Uterus (tissue), 4 donors: ENCODE data around the gene LMBRD1. TPM values are rescaled to one million over a fixed set of nuclear protein-coding genes. Genes with fewer than 3 reads are reported as not detected.
"Not testable (repeated sequence)": the region's sequence is repeated elsewhere in the genome, so short reads cannot be mapped to it uniquely, and the experiment has no call there.

Experiments
- DNase-seq, 2 donors: peaks; one replicate each; pipeline ENCODE4 v3.0.0-alpha.2; 2019 to 2020
- H3K27ac ChIP-seq, 2 donors: fragments of 200-600 bp; sonication (generic); 1 replicate in 1 of 2; 2 replicates in 1 of 2; pipeline ENCODE4 v1.5.1; 2016 to 2018
- H3K27me3 ChIP-seq, 2 donors: fragments of 200-600 bp; sonication (generic); one replicate each; pipeline ENCODE4 v1.5.1; 2018 to 2019; ENCODE audit warnings: control low read depth in 1 of 2
- H3K36me3 ChIP-seq, 2 donors: fragments of 200-600 bp; sonication (generic); one replicate each; pipeline ENCODE4 v1.5.1; 2019; ENCODE audit warnings: control low read depth in 1 of 2
- H3K4me1 ChIP-seq, 2 donors: fragments of 200-600 bp; sonication (generic); one replicate each; pipeline ENCODE4 v1.5.1; 2018 to 2019; ENCODE audit warnings: control low read depth in 1 of 2
- H3K4me3 ChIP-seq, 2 donors: fragments of 200-600 bp; sonication (generic); 1 replicate in 1 of 2; 2 replicates in 1 of 2; pipeline ENCODE4 v1.5.1; 2018 to 2019; ENCODE audit warnings: mild to moderate bottlenecking in 1 of 2
- H3K9me3 ChIP-seq, 2 donors: fragments of 200-600 bp; sonication (generic); one replicate each; pipeline ENCODE4 v1.5.1; 2019; ENCODE audit warnings: control low read depth in 1 of 2
- CTCF ChIP-seq, 4 experiments: fragments of 200-600 bp in 2 of 4; fragments of 450-650 bp in 2 of 4; sonication (generic) in 2 of 4; IDR thresholded peaks; one replicate each; pipeline ENCODE4 v1.5.1; 2016 to 2019; ENCODE audit warnings: antibody characterized with exemption in 4 of 4, mild to moderate bottlenecking in 2 of 4, moderate library complexity in 1 of 4
- POLR2A ChIP-seq, 2 donors: fragments of 450-650 bp; IDR thresholded peaks; one replicate each; pipeline ENCODE4 v1.6.1; 2016; ENCODE audit warnings: antibody characterized with exemption in 2 of 2, mild to moderate bottlenecking in 1 of 2, moderate library complexity in 1 of 2
- intact Hi-C: fragments of 100-400 bp; cut with DNase I; formaldehyde crosslinking; loops from one replicate; pipeline ENCODE4 v1.15.1; 2023; ENCODE audit warnings: low total_unique reads
- total RNA-seq, 4 donors: library from RNA; depleted of rRNA in 3 of 4; stranded (reverse); fragments of >200 nt in 3 of 4; gene quantifications; one replicate each; pipeline versions ENCODE4 v1.1.0 to v1.2.4, GENCODE V29; 2014 to 2023
- donor health status: DM: yes; HTN: yes; CAD: no.

The LMBRD1 gene
- total RNA-seq, 4 donors from 2014 or later, result 16.9 to 82.4 (median 69.9) TPM

GRCh38 chr6:69832558-69832957, 35.7 kb upstream of the LMBRD1 start:
- H3K27me3 ChIP-seq, result no peaks in the 10 kb centered on the region
- no peaks in the 10 kb centered on the region for H3K9me3 ChIP-seq
- H3K4me3 ChIP-seq, result no peak overlapping the region
- no peak overlapping the region for H3K27ac ChIP-seq
- intact Hi-C loops, result no loop called here
- DNase-seq, result no peak
- TF ChIP-seq POLR2A (IDR thresholded peaks at IDR 0.05) (no peak), CTCF (IDR thresholded peaks at IDR 0.05) (no peak)
- H3K4me1 ChIP-seq, result no peaks in the 10 kb centered on the region
- H3K36me3 ChIP-seq, result no peaks in the 10 kb centered on the region

GRCh38 chr6:69827276-69827893, 30.6 kb upstream of the LMBRD1 start:
- no peak for DNase-seq
- Histone ChIP-seq H3K27ac (no peak overlapping the region), H3K4me1 (no peaks in the 10 kb centered on the region), H3K4me3 (no peak overlapping the region), H3K36me3 (no peaks in the 10 kb centered on the region), H3K27me3 (no peaks in the 10 kb centered on the region), H3K9me3 (no peaks in the 10 kb centered on the region)
- TF ChIP-seq POLR2A (IDR thresholded peaks at IDR 0.05) (no peak), CTCF (IDR thresholded peaks at IDR 0.05) (no peak)
- intact Hi-C loops, result no loop called here

GRCh38 chr6:69825904-69826303, 29.1 kb upstream of the LMBRD1 start:
- Histone ChIP-seq H3K36me3 (no peaks in the 10 kb centered on the region), H3K27ac (no peak overlapping the region), H3K4me3 (no peak overlapping the region), H3K9me3 (no peaks in the 10 kb centered on the region), H3K4me1 (no peaks in the 10 kb centered on the region), H3K27me3 (no peaks in the 10 kb centered on the region)
- DNase-seq, result no peak
- intact Hi-C loops, result no loop called here
- TF ChIP-seq CTCF (IDR thresholded peaks at IDR 0.05) (no peak), POLR2A (IDR thresholded peaks at IDR 0.05) (no peak)

- DNase-seq, intact Hi-C loops, H3K4me3 ChIP-seq, H3K9me3 ChIP-seq, H3K27me3 ChIP-seq, H3K4me1 ChIP-seq, H3K27ac ChIP-seq, H3K36me3 ChIP-seq: not testable (repeated sequence)
Measured at GRCh38 chr6:69824355-69824754, 27.5 kb upstream of the LMBRD1 start.

GRCh38 chr6:69820438-69820837, 23.6 kb upstream of the LMBRD1 start:
- Histone ChIP-seq H3K4me3 (no peak overlapping the region), H3K27me3 (no peaks in the 10 kb centered on the region), H3K9me3 (no peaks in the 10 kb centered on the region), H3K36me3 (no peaks in the 10 kb centered on the region), H3K4me1 (no peaks in the 10 kb centered on the region), H3K27ac (no peak overlapping the region)
- DNase-seq, result no peak
- intact Hi-C loops, result no loop called here
- TF ChIP-seq POLR2A (IDR thresholded peaks at IDR 0.05) (no peak), CTCF (IDR thresholded peaks at IDR 0.05) (no peak)

- DNase-seq, result no peak
- no peak for TF ChIP-seq CTCF (IDR thresholded peaks at IDR 0.05)
- no peak for TF ChIP-seq POLR2A (IDR thresholded peaks at IDR 0.05)
- no peak overlapping the region for H3K4me3 ChIP-seq
- no peak overlapping the region for H3K27ac ChIP-seq
- H3K27me3 ChIP-seq, result no peaks in the 10 kb centered on the region
- no peaks in the 10 kb centered on the region for H3K9me3 ChIP-seq
- intact Hi-C loops, result no loop called here
- no peaks in the 10 kb centered on the region for H3K36me3 ChIP-seq
- H3K4me1 ChIP-seq, result no peaks in the 10 kb centered on the region
Measured at GRCh38 chr6:69820018-69820417, 23.2 kb upstream of the LMBRD1 start.
